GM18502 (cell line): ENCODE results near the gene KSR1.

ENCODE experiments used
- ATAC-seq: cut with Tn5 transposase; IDR thresholded peaks from one replicate; pipeline ENCODE4 v1.9.1; 2021; ENCODE audit warnings: mild to moderate bottlenecking; ENCODE audit not compliant: unreplicated experiment, poor library complexity

The KSR1 gene

GRCh38 chr17:27562777-27563455, 106.7 kb downstream of the KSR1 start:
- no peak for ATAC-seq

DNA sequence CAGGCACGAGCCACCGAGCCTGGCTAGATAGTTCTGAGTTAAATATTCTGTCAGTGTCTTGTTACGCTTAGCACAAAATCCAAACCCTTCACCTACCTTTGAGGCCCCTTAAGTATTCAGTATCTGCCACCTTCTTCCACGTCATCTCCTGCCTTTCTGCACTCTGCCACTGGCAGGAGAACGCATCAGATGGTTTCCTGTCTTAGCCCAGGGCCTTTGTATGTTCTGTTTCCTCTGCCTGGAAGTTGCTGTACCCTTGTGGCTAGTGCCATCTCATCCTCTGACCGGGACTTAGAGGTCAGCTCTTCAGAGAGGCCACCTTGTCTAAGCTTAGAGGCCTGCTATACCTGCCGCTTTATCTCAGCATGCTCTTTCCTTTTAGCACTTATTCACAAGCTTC, 107.3 kb downstream of the KSR1 start:
- no peak for ATAC-seq

DNA sequence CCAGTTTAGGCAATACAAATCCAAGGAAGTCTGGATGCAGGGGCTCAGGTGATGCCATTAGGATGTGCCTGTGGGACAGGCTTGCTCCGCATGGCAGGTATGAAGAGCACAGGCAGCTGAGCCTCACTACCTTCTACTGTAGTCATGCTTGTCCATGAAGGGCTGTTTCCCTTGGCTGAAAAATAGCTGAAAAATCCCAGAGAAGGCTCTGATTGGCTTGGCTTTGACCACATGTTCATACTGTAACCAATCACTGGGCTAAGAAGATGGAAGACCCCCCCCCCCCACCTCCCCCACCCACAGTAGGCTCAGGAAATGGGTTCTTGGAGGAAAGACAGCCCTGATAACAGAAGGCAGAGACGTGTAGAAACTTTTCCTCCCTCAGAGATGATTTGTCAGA, 108.2 kb downstream of the KSR1 start:
- ATAC-seq: no peak

- ATAC-seq: no peak
These were observed 109.8 kb downstream of the KSR1 start for GRCh38 chr17:27565874-27566670.

- no peak for ATAC-seq
These were observed 110.7 kb downstream of the KSR1 start for GRCh38 chr17:27566671-27567562.

DNA sequence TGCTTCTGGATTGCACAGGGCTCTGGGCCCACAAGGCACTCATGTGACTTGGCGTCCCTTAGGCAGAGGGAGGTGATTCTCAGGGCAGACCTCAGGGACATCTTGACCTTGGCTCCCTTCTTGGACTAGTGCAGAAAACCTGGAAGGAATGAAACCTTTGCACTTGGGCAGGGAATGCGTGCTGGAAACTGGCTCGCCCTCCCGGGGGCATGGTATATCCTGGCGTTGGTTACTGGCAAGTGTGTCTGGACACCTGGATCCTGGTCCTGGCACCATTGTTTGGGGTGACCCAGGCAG, 111.3 kb downstream of the KSR1 start:
- ATAC-seq: no peak

GRCh38 chr17:27568216-27568615, 112.0 kb downstream of the KSR1 start:
- no peak for ATAC-seq

- ATAC-seq: no peak
These were observed 112.6 kb downstream of the KSR1 start for GRCh38 chr17:27568811-27569210.

DNA sequence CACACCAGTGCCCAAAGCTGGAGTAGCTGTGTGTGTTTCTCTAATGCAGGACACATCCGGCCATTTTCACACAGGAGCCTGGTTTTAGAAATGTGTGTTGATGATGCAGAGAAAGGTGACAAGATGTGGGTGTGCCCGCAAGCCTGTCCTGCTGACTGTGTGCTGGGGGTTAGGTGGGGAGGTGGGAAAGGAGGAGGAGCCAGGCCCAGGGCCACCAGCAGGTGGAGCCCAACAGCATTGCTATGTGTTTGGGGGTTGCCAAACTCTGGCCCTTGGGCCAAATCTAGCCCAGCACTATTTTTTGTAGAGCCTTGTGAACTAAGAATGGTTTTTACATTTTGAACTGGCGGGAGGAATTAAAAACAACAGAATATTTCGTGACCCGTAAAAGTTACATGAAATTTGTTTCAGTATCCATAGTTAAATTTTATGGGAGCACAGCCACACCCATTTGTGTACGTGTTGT, 113.0 kb downstream of the KSR1 start:
- peak; percentile 82 for ATAC-seq

- no peak for ATAC-seq
These were observed 113.8 kb downstream of the KSR1 start for GRCh38 chr17:27569884-27570577.

- no peak for ATAC-seq
These were observed 114.3 kb downstream of the KSR1 start for GRCh38 chr17:27570578-27570914.

GRCh38 chr17:27571563-27572352, 115.5 kb downstream of the KSR1 start:
- no peak for ATAC-seq

- no peak for ATAC-seq
These were observed 116.4 kb downstream of the KSR1 start for GRCh38 chr17:27572665-27573064.

DNA sequence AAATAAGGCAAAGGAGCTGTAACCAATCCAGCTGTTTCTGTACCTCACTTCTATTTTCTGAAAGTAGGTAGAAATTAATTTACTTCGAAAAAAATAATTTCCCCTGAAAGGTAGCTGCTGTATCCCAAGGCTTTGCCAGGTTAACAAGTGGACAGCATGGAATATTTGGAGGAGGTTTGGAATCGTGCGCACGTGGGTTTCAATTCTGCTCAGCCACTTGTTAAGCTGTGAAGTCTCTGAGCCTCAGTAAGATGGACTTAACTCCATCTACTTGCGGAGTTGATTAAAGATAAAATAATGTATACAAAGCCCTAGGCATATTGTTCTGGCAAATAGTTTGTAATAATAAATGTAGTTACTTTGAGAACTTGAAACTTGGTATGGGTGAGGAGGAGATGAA, 117.3 kb downstream of the KSR1 start:
- ATAC-seq: no peak

DNA sequence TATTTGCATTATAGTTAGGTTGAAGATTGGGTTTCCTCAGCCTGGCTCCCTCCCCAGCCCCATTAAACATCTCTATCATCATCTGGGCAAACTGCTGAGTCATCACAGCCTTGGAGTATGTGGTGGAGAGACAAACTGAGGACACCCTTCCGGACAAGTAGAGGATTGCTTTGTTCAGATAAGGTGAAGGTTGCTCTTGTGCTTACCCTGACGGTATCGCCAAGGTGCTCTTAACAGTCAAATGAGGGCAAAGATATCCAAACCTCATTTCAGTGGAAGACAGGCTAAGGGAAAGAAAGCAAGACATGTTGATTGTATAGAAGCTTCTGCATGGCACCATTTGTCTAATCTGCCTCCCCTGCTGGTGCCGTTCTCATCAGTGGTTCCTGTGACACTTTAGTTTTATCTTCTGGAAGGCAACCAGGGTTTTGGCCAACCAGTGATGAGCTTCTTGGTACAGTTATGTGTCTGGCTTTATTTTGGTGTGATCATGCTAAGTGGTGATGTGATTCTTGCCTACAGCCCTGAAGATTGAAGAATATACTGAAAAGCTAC, 117.8 kb downstream of the KSR1 start:
- ATAC-seq: no peak

GRCh38 chr17:27575096-27575911, 119.1 kb downstream of the KSR1 start:
- ATAC-seq: no peak

DNA sequence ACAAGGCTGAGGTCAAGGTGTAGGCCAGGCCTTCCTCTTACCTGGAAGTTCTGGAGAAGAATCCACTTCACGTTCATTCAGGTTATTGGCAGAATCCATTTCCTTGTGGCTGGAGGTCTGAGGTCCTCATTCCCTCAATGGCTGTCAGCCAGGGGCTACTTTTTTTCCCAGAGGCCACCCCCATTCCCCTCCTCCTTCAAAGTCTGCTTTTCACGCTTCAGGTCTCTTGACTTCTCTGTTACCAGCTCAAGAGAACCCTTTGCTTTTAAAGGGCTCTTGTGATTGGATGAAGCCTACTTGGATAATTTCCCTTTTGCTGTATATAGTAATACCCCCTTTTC, 119.6 kb downstream of the KSR1 start:
- ATAC-seq: no peak

GRCh38 chr17:27576477-27577083, 120.3 kb downstream of the KSR1 start:
- no peak for ATAC-seq
